NCI-H2171 treated with DMSO at 0.1 percent for 48 hours (cell line): Measurements from ENCODE around the gene SAMD4A.

Experiments
- DNase-seq: peaks from one replicate; lab custom pipeline; 2025; lab: John Stamatoyannopoulos, UW

Gene SAMD4A

GRCh38 chr14:54836231-54836630, 269.3 kb downstream of the SAMD4A start:
- DNase-seq, result no peak

- DNase-seq, result no peak
Observed at GRCh38 chr14:54837508-54838149, 270.7 kb downstream of the SAMD4A start.

GRCh38 chr14:54838931-54839512, 272.1 kb downstream of the SAMD4A start:
- DNase-seq, result no peak

- DNase-seq, result no peak
Observed at GRCh38 chr14:54839701-54840119, 272.8 kb downstream of the SAMD4A start.

- DNase-seq, result no peak
Observed at GRCh38 chr14:54840336-54840735, 273.4 kb downstream of the SAMD4A start.

- DNase-seq, result no peak
Observed at GRCh38 chr14:54840798-54841197, 273.9 kb downstream of the SAMD4A start.
